Measurements from ENCODE around the gene NEDD4. TPM values are rescaled to one million over a fixed set of nuclear protein-coding genes. Genes with fewer than 3 reads are reported as not detected.
"Not testable (repeated sequence)": the region's sequence is repeated elsewhere in the genome, so short reads cannot be mapped to it uniquely, and the experiment has no call there.

Gene NEDD4
- total RNA-seq, 1 donor from 2014 or later, result 6.1 TPM

GRCh38 chr15:56017511-56017910 is 24.1 kb upstream of the NEDD4 start:
- Histone ChIP-seq H3K9me3 (no peaks in the 10 kb centered on the region), H3K4me1 (no peaks in the 10 kb centered on the region), H3K36me3 (no peaks in the 10 kb centered on the region), H3K27ac (no peak overlapping the region), H3K27me3 (no peaks in the 10 kb centered on the region), H3K4me3 (no peak overlapping the region)
- DNase-seq (ENCODE audit: low spot score in 2 of 2), result no peak
- intact Hi-C loops (cut with DNase I), result no loop called here
- no peak for TF ChIP-seq CTCF (IDR thresholded peaks at IDR 0.05)

- TF ChIP-seq CTCF (IDR thresholded peaks at IDR 0.05), result no peak
- no peak overlapping the region for H3K4me3 ChIP-seq
Observed at GRCh38 chr15:56016281-56016680, 22.9 kb upstream of the NEDD4 start.

GRCh38 chr15:56014677-56015076 is 21.3 kb upstream of the NEDD4 start:
- Histone ChIP-seq H3K36me3 (no peaks in the 10 kb centered on the region), H3K4me3 (no peak overlapping the region), H3K27me3 (no peaks in the 10 kb centered on the region), H3K9me3 (no peaks in the 10 kb centered on the region), H3K27ac (no peak overlapping the region), H3K4me1 (no peaks in the 10 kb centered on the region)
- no peak for DNase-seq (ENCODE audit: low spot score in 2 of 2)
- intact Hi-C loops (cut with DNase I), result no loop called here
- TF ChIP-seq CTCF (IDR thresholded peaks at IDR 0.05), result no peak

More at GRCh38 chr15:56016281-56016680, 22.9 kb upstream of the NEDD4 start:
- Histone ChIP-seq H3K9me3 (no peaks in the 10 kb centered on the region), H3K27ac (no peak overlapping the region), H3K27me3 (no peaks in the 10 kb centered on the region), H3K36me3 (no peaks in the 10 kb centered on the region), H3K4me1 (no peaks in the 10 kb centered on the region)
- no peak for DNase-seq (ENCODE audit: low spot score in 2 of 2)
- intact Hi-C loops (cut with DNase I), result no loop called here

- not testable (repeated sequence) for H3K9me3 ChIP-seq, H3K4me1 ChIP-seq, H3K36me3 ChIP-seq, H3K27me3 ChIP-seq
- DNase-seq (ENCODE audit: low spot score in 2 of 2), result peak in 1 of 2 donors; percentile 65
- intact Hi-C loops (cut with DNase I), result loop anchor here (2.0 kb wide), 1 partner anchor 14 kb away; the partner anchor contains the start of gene NEDD4
- Histone ChIP-seq H3K27ac (peak overlapping the region; percentile 63 to 77), H3K4me3 (peak overlapping the region; percentile 41 to 61)
Observed at GRCh38 chr15:56007053-56007452, 13.6 kb upstream of the NEDD4 start.

- not testable (repeated sequence) for H3K27me3 ChIP-seq; H3K9me3 ChIP-seq; DNase-seq (ENCODE audit: low spot score in 2 of 2); H3K36me3 ChIP-seq; H3K4me1 ChIP-seq
- H3K27ac ChIP-seq, result peak overlapping the region; percentile 63 to 77
- intact Hi-C loops (cut with DNase I), result loop anchor here (2.0 kb wide), 1 partner anchor 14 kb away; the partner anchor contains the start of gene NEDD4
- H3K4me3 ChIP-seq, result peak overlapping the region; percentile 41 to 61
Observed at GRCh38 chr15:56006371-56006770, 13.0 kb upstream of the NEDD4 start.

GRCh38 chr15:56004281-56004680 is 10.9 kb upstream of the NEDD4 start:
- H3K27me3 ChIP-seq; DNase-seq (ENCODE audit: low spot score in 2 of 2); H3K9me3 ChIP-seq; H3K4me3 ChIP-seq; H3K4me1 ChIP-seq; H3K27ac ChIP-seq; intact Hi-C loops (cut with DNase I); H3K36me3 ChIP-seq: not testable (repeated sequence)

- intact Hi-C loops (cut with DNase I); H3K4me3 ChIP-seq; H3K27me3 ChIP-seq; H3K4me1 ChIP-seq; H3K27ac ChIP-seq; H3K9me3 ChIP-seq; H3K36me3 ChIP-seq; DNase-seq (ENCODE audit: low spot score in 2 of 2): not testable (repeated sequence)
Observed at GRCh38 chr15:56003777-56004176, 10.4 kb upstream of the NEDD4 start.

- H3K27ac ChIP-seq; H3K4me3 ChIP-seq; DNase-seq (ENCODE audit: low spot score in 2 of 2); intact Hi-C loops (cut with DNase I); H3K9me3 ChIP-seq; H3K36me3 ChIP-seq; H3K4me1 ChIP-seq; H3K27me3 ChIP-seq: not testable (repeated sequence)
Observed at GRCh38 chr15:56003277-56003676, 9.9 kb upstream of the NEDD4 start.

Measured in ascending aorta (tissue), 2 donors.